HK-2 (cell line): Measurements from ENCODE around the gene NAA35.
A peak's percentile ranks its signal among the peaks of the same experiment; 100 is the strongest.
"Not testable (repeated sequence)": the region's sequence is repeated elsewhere in the genome, so short reads cannot be mapped to it uniquely, and the experiment has no call there.

Source experiments
- DNase-seq: peaks from one replicate; pipeline ENCODE4 v3.0.0-alpha.2; 2018; ENCODE audit not compliant: unreplicated experiment

Gene NAA35

DNA sequence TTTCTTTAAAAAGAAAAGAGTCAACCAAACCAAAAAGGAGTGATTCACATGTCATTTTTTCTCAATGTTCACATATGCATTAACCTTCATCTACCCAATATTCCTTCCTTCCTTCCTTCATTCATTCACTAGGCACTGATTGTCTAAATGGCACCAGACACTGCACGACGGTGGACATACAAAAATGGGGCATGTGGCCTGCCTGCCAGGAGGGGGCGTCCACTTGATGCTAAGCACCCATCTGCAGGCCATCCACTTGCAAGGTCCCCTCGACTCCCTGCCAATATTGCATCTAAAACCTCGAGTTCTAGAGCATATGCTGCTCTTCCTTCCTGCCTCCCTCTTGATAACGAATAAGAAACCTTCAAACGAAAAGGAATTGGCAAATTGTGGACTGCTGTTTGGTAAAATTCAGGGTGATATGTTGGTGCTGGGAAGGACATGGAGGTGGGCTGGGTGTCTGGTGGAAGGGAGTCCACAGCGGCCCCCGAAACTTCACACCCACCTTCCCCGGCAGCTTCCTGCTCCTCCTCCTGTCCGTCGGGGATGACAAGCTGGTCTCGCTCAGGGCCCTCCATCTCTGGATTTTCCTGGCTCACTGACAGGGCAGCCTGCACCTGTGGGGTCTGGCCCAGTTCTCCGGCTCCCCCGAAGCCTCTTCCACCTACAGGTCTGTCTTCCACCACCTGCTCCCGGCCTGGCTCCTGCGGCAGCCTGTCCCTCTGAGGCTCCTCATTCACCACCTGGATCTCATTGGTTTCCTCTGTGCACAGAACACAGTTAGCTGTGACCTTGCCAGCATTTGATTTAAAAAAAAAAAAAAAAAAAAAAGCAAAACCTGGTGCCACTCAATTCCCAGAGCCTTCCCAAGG, 94.2 kb downstream of the NAA35 start:
- DNase-seq, result peak; percentile 25

DNA sequence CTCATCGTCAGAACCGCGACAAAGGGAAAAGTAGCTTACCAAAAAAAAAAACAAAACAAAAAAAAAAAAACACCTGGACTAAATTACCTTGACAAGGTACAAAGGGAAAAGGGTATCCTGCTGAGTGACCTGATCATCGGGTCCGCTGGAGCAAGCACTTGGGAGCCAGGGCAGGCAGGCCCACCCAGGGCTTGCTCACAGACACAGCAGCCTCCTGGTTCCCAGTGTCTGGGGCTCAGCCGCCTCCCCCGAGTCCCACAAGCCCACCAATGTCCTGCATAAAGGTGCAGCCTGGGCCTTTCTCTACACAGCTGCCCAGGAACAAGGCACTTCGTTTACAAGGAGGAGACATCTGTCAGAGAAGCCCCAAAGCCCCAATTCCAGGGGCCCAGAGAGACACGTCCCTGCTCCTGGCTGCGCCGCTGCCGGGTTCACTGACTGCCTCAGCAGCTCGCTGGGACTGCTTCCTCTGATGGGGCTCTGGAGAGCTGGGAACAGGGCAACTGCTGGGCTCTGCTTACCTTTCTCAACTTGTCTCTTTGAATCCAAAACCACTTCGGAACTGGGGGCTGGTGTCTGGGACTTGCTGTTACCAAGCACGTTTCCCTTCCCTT, 95.0 kb downstream of the NAA35 start:
- DNase-seq, result no peak

DNA sequence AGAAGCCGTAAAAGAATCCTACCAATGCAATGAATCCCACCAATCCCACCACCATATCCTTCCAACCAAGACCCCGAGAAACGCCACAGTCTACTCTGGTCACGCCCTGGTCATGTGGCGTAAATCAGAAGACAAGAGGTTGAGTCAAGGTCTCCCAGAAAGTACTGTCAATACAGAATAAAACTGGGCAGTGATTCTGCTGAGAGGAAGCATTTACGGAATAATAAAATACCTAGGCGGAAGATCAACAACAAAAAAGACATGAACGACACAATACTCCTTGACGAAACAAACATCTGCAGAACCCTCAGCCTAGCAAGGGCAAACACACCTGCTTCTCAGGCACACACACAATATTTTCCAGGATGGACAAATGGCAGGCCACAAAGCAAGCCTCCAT, 95.6 kb downstream of the NAA35 start:
- no peak for DNase-seq

DNA sequence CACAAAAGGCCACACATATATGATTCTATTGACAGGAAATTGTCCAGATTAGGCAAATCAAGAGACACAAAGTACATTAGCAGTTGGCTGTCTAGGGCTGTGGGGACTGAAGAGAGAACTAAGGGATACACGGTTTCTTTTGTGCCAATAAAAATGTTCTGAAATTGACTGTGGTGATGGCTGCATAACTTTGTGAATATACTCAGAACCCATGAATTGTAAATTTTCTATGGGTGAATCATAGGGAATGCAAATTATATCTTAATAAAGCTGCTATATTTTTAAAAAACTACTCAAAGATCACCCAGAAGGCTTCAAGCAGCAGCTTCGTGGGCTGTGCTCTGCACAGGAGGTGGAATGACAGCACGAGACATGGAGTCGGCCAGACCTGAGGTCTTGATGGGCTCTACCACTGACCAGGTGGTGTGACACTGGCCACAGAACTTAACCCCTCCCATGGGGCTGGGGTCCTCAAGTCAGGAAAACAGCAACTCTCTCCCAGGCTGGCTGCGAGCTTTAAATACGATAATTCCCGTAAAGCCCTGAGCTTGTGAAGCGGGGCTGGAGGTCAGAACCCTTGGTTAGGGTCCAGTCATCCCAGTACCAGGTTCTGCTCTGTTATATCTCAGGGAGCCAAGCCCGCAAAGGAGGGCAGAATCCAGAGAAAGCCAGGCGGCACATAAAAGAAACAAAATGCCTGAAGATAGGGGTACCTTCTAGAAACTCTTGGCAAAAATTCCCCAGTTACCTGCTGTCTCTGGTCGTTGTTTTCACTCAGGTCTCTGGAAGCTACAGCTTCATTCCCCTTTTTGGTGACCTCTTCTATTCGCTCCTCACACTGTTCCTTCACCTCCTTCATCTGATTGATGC, 99.3 kb downstream of the NAA35 start:
- DNase-seq, result no peak

DNA sequence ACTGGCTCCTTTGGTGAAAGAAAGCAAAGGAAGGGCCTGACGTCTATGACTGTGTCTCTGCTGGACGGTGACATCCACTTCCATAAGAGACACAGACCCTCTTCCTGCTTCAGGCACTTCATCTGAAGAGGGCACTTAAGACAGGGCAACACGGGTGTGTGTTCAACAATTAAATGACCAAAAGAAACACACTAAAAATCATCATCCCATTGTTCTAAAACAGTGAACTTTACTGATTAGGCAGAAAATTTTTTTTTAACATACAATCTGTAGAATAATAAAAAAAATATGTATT, 99.9 kb downstream of the NAA35 start:
- no peak for DNase-seq

DNA sequence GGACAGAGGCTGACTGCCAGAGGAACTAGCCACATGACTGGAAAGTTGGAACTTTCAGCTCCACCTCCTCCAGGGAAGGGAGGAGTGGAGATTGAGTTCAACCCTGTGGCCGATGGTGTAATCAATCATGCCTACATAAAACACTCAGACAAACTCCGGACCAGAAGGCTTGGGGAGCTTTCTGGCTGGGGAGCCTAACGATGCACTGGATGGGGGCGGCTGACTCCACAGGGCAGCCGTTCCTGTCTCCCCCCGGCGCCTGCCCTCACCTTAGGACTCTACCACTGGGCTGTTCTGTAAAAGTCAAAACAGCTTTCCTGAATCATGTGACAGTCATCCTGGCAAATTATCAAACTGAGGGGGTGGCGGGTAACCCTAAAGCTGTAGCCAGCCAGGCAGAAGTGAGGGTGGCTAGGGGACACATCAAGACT, 100.4 kb downstream of the NAA35 start:
- DNase-seq, result no peak

DNA sequence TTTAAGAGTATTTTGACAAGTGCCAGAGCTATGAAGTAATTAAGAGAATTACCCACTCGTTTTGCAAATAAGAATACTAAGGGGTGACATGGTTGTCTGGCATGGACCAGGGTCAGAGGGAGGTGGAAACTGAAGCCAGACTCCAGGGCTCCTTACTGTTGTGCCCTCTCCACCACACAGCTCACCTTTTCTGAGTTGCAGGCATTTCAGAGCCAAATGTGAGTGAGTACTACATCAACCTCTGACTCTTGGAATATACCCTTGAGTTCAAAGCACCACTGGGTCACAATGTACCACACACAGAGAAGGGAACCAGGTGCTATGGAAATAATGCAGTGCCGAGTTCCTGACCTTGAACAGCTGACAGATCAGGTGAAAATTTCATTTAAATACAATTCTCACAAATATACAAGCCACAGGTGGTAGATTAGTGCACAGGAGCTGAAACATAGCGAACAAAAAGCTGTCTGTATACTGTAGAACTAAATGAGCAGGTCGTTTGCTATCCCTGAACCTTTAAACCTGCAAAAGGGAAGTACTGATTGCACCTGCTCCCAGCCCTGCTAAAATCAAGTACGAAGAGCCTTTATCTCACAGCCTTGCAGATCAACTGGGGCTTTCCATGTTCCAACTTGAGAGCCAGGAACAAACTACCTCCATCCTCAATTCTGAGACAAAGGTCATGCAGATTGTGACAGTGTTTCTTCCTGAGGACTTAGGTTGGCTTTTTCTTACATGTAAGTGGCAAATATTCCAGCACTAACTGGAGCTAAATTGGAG, 101.4 kb downstream of the NAA35 start:
- DNase-seq, result no peak

DNA sequence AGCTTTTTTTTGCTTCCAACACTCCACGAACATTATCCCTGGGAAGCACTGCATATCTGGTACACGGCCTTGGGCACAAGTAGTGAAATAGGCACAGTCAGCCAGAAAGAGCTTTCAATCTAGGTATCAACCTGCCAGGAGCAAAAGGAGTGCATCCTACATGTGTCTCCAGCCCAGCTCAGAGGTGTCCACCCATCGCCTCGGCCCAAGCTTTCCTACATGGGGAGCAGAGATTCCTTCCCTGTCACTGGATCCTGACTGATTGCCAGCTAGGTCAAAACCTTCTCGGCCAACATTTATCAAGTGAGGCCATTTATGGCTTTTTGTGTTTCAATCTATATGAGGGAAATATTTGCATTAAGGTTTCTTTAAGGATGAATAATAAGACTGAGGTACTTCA, 102.6 kb downstream of the NAA35 start:
- DNase-seq, result no peak

DNA sequence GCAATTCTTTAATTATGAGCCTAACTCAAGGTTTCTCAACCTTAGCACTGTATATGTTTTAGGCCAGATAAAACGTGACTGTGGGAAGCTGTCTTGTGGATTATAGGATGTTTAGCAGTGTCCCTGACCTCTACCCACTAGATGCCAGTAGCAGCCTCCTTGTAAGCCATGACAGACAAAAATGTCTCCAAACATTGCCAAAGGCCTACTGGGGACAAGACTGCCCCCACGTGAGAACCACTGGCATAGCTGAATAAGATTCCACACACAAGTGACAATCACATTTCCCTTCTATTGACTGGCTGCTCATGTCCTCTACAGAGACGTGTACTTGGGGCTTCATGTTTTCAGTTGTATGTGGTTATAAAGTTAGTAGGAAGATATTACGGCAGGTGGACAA, 103.1 kb downstream of the NAA35 start:
- no peak for DNase-seq

DNA sequence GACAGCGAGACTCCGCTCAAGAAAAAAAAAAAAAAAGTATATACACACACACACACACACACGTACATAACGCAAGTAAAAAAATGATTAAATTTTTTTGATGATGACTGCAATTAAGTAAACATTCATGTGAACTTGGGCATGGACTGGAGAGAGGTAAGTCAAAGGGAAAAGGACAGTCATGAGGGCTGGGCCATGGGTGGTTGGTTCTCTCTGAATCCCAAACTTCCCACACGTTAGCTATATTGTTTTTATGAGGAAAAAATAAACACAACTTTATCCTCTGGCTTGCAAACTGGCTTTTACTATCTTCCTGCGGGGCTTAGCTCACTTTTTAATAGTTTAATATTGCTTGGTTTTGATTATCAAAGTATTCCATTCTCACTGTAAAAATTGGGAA, 104.7 kb downstream of the NAA35 start:
- no peak for DNase-seq

DNA sequence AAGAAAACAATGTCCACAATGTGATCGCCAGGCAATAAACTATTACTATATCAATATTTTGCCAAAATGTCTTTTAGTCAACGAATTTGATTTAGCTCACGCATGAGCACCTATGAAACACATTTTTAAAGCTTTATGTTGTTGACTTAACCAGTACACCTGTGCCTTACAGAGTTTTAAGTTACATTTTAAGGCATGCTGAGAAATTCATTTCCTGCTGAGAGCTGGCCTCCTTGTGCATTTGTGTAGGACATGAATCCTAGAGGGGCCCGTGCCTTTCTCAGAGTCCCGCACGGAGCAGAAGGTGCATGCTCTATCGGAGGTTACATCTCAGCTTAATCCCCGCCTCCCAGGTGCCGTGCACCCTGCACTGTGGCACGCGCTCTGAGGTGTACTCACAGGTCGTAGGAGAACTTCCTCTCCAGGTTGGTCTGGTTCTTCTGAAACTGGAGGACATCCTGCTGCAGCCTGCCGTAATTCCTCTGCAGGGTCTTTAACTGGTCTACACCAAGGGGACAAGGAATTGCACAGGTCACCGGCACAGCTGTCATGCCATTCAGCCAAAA, 105.2 kb downstream of the NAA35 start:
- no peak for DNase-seq

DNA sequence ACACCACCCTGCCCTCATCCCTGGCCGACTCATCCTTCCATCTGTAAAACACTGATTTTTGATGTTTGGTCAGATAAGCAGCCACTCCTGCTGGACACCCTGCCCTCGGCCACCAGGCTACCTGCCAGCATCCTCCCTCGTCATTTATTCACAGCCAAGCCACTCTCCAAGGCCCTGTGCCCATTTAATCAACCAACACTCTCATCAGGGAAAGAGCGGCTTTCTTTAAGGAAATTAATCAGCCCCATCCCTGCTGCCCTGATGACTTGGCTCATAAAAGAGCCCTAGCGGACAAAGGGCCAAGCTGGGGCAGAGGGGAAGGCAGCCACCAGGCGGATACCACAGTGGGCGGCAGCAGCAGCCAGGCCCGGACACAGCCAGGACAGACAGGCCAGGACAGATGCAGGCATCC, 106.0 kb downstream of the NAA35 start:
- DNase-seq, result no peak

DNA sequence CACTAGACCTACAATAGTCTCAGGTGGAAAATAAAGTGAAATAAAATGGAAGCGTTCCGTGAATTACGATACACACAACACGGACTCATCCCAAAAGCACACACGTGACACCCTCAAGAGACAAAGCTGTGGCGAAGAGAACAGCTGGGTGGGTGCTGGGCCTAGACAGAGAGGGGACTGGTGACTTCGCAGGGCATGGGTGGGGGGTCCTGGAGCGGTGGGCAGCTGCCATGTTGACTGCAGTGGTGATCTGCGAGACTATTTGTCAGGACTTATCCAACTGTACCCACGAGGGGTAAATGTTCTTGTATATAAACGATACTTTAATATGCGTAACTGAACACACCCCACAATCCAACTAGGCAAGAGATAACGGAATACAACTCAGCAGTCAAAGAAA, 106.4 kb downstream of the NAA35 start:
- DNase-seq, result no peak

DNA sequence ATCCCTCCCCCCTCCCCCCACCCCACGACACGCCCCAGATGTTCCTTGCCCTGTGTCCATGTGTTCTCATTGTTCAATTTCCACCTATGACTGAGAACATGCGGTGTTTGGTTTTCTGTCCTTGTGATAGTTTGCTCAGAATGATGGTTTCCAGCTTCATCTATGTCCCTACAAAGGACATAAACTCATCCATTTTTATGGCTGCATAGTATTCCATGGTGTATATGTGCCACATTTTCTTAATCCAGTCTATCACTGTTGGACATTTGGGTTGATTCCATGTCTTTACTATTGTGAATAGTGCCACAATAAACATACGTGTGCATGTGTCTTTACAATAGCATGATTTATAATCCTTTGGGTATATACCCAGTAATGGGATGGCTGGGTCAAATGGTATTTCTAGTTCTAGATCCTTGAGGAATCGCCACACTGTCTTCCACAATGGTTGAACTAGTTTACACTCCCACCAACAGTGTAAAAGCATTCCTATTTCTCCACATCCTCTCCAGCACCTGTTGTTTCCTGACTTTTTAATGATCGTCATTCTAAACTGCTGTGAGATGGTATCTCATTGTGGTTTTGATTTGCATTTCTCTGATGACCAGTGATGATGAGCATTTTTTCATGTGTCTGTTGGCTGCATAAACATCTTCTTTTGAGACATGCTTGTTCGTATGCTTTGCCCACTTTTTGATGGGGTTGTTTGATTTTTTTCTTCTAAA, 107.2 kb downstream of the NAA35 start:
- not testable (repeated sequence) for DNase-seq

DNA sequence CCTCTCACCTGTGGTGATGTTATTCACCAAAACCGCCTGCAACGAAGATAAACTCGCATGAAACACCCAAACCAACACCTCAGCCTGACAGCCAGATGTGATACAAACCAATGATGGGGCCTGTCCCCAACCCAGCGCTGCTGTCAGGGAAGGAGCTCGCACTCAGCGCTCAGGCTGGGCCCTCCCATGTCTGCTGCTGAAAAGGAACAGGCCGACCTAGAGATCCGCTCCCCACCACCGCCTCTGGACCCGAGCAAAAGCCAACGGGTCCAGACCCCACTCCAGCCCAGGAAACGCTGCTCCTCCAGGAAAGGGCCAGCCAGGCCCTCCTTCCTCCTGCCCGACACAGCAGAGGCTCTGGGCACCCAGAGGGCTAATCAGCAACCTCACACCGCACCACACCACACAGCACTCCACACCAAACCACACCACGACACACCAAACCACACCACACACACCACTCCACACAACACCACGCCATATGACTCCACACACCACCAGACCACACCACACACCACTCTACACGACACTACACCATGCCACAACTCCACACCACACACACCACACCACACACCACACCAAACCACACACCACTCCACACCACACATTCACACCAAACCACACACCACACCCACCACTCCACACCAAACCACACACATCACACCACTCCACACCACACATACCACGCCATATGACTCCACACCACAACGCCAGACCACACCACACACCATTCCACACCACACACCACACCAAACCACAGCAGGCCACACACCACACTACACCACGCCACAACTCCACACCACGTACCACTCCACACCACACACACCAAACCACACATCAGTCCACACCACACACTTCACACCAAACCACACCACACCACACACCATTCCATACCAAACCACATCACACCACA, 111.9 kb downstream of the NAA35 start:
- no peak for DNase-seq

DNA sequence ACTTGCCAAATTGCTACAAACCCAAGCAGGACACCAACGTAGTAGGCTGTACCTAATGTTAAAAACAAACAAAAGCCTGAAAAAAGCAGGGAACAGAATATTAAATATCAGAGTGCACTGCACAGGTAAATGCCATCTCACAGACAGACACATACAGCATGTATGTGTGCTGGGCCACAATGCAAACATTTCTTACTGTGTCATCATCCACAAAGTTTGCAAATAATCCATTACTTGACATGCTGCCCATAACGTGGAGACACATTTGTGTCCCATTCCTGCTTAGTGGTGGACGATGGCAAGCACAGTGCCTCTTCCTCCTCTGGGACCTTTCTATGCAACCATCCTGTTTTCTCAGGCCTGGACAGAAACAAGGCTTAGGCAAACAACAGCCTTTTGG, 113.7 kb downstream of the NAA35 start:
- DNase-seq, result no peak

DNA sequence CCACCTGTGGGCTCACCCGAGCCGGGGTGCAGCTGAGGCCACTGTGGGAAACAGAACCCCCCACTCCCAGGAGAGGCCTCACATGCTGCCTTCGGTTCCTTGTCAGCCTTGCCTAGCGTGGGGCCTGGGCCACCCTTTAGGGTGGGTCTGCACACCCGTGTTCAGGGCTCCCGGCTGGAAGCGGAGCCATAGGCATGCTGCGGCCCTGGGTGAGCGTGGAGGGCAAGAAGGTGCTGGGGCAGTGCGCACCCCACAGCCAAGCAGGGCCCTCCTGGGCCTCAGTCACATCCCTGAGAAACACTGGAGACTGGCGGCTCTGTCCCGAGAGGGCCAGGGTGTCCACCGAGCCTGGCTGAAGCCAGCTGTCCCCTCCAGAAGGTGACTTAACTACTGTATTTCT, 116.5 kb downstream of the NAA35 start:
- DNase-seq, result no peak

DNA sequence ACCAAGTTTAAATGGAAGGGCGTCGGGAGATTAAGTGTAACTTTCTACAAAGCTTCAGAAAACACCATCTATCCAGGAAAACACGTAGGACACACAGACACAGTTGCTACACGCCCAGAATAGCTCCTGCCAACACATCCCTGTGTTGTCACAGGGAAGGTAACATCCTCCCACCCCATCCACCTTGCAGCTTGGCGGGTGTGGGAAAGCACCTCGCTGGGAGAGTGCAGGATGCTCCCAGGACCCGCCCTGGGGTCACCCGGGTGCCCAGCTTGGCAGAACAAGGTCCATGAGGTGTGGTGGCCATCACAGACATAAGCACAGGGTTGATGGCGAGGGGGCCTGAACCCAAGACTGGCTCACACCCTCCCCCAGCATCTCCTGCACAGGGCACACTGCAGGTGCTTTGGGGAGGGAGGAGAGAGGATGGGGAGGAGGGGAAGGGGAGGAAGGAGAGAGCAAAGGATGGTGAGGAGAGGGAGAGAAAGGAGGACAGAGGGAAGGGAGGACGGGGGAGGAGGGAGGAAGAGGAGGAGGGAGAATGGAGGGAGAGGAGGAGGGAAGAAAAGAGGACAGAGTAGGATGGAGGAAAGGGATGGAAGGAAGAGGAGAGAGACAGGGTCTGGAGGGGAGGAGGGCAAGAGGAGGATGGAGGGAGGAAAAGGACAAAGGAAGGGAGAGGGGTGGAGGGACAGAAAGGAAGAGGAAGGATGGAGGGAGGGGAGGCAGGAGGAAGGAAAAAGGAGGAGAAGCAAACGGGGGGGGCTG, 121.2 kb downstream of the NAA35 start:
- no peak for DNase-seq
